ENCODE results near the gene JMJD6. TPM values are rescaled to one million over a fixed set of nuclear protein-coding genes. Genes with fewer than 3 reads are reported as not detected.
"Not testable (repeated sequence)": the region's sequence is repeated elsewhere in the genome, so short reads cannot be mapped to it uniquely, and the experiment has no call there.

The JMJD6 gene
- total RNA-seq, 3 donors from 2014 or later = 67.3 to 73.2 (median 68.7) TPM

DNA sequence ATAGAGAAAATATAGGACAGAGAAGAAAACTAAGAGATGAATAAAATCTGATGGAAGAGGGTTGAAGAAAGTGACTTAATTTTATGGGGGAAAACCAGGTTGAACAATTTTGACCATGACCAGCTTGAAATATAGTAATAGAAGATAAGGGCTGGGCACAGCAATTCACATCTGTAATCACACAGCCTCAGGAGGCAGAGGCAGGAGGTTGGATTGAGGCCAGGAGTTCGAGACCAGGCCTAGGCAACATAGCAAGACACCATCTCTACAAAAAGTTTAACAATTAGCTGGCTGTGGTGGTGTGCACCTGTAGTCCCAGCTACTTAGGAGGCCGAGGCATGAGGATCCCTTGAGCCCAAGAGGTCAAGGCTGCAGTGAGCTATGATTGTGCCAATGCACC, 24.3 kb downstream of the JMJD6 start:
- ATAC-seq (no peak), DNase-seq (no peak)
- Mint-ChIP-seq H3K36me3 (ENCODE audit: insufficient read depth) (no peaks in the 10 kb centered on the region), H3K9me3 (no peaks in the 10 kb centered on the region), H3K27me3 (ENCODE audit: low read depth) (peaks cover 3% of the 10 kb centered on the region), H3K4me3 (no peak overlapping the region), H3K4me1 (ENCODE audit: low read depth) (peaks cover 4% of the 10 kb centered on the region)

GRCh38 chr17:76701471-76701967, 24.9 kb downstream of the JMJD6 start:
- Mint-ChIP-seq H3K27me3 (ENCODE audit: low read depth) (peaks cover 3% of the 10 kb centered on the region), H3K9me3 (no peaks in the 10 kb centered on the region), H3K4me1 (ENCODE audit: low read depth) (peaks cover 4% of the 10 kb centered on the region), H3K36me3 (ENCODE audit: insufficient read depth) (no peaks in the 10 kb centered on the region), H3K4me3 (no peak overlapping the region)
- ATAC-seq = no peak
- no peak for DNase-seq

GRCh38 chr17:76700617-76701470, 25.6 kb downstream of the JMJD6 start:
- Mint-ChIP-seq H3K4me3 (no peak overlapping the region), H3K36me3 (ENCODE audit: insufficient read depth) (no peaks in the 10 kb centered on the region), H3K4me1 (ENCODE audit: low read depth) (peaks cover 4% of the 10 kb centered on the region), H3K9me3 (no peaks in the 10 kb centered on the region), H3K27me3 (ENCODE audit: low read depth) (peaks cover 3% of the 10 kb centered on the region)
- DNase-seq (no peak), ATAC-seq (peak; percentile 43 to 48)

GRCh38 chr17:76700270-76700616, 26.2 kb downstream of the JMJD6 start:
- H3K4me1 Mint-ChIP-seq (ENCODE audit: low read depth) = peaks cover 6% of the 10 kb centered on the region
- H3K27me3 Mint-ChIP-seq (ENCODE audit: low read depth) = peaks cover 3% of the 10 kb centered on the region
- H3K36me3 Mint-ChIP-seq (ENCODE audit: insufficient read depth) = no peaks in the 10 kb centered on the region
- ATAC-seq = no peak
- no peaks in the 10 kb centered on the region for H3K9me3 Mint-ChIP-seq
- DNase-seq = no peak
- no peak overlapping the region for H3K4me3 Mint-ChIP-seq

DNA sequence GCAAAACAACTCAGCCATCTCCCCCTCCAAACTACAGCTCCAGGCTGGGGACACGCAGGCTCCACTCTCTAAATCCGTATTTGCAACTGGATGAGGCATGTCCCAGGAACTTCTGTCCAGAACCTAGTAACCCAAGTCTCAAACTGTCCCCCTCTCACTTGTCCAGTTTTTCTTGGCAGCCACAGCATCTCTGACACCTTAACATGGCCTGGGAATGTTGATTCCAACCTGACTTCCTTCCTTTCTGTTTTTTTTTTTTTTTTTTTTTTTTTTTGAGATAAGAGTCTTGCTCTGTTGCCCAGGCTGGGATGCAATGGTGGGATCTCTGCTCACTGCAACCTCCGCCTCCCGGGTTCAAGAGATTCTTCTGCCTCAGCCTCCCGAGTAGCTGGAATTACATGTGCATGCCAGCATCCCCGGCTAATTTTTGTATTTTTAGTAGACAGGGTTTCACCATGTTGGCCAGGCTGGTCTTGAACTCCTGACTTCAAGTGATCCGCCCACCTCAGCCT, 27.9 kb downstream of the JMJD6 start:
- not testable (repeated sequence) for DNase-seq; H3K4me3 Mint-ChIP-seq; H3K27me3 Mint-ChIP-seq (ENCODE audit: low read depth); ATAC-seq; H3K4me1 Mint-ChIP-seq (ENCODE audit: low read depth); H3K36me3 Mint-ChIP-seq (ENCODE audit: insufficient read depth); H3K9me3 Mint-ChIP-seq

- Mint-ChIP-seq H3K36me3 (ENCODE audit: insufficient read depth) (no peaks in the 10 kb centered on the region), H3K4me1 (ENCODE audit: low read depth) (peaks cover 6% of the 10 kb centered on the region), H3K9me3 (no peaks in the 10 kb centered on the region), H3K27me3 (ENCODE audit: low read depth) (peaks cover 3% of the 10 kb centered on the region), H3K4me3 (no peak overlapping the region)
- DNase-seq (no peak), ATAC-seq (no peak)
Observed at GRCh38 chr17:76697702-76698465, 28.5 kb downstream of the JMJD6 start.

DNA sequence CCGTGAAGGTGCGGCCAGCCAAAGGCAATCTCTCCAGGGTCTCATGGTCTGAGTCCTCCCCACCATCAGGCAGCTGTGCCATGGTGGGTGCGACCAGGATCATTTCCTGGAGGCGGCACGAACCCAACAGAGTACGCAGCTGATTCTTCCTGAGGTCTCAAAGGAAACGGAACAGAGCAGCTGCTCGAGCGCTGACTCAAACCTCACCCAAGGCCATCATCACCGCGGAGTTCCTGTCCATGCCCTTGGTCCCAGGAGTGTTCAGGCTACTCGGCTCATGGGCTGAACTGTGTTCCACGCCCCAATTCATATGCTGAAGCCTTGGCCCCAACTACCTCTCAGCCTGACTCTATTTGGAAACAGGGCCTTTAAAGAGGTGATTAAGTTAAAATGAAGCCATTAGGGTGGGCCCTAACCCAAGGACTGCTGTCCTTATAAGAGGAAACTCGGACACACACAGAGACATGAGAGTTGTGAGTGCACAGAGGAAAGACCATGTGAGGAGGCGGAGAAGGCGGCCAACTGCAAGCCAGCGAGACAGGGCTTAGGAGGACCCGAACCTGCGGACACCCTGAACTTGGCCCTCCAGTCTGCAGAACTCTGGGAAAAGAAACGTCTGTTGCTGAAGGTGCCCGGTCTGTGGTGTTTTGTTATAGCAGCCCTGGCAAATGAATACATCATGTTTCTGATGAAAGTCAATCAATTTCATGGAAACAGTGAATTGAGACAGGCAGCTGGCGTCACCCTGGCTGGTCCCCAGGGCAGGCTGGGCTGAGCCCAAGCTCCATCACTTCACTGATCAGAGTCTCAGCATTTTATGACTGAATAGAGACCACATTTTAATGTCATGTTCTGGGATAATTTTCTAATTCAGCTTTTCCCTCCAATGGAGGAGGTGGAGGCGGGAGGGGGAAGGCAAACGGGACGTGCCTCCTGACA, 29.4 kb downstream of the JMJD6 start:
- no peak for ATAC-seq
- H3K4me3 Mint-ChIP-seq = no peak overlapping the region
- no peak for DNase-seq
- no peaks in the 10 kb centered on the region for H3K36me3 Mint-ChIP-seq (ENCODE audit: insufficient read depth)
- H3K27me3 Mint-ChIP-seq (ENCODE audit: low read depth) = peaks cover 3% of the 10 kb centered on the region
- H3K4me1 Mint-ChIP-seq (ENCODE audit: low read depth) = peaks cover 6% of the 10 kb centered on the region
- no peaks in the 10 kb centered on the region for H3K9me3 Mint-ChIP-seq

- Mint-ChIP-seq H3K9me3 (no peaks in the 10 kb centered on the region), H3K4me3 (no peak overlapping the region), H3K27me3 (ENCODE audit: low read depth) (peaks cover 3% of the 10 kb centered on the region), H3K4me1 (ENCODE audit: low read depth) (peaks cover 2% of the 10 kb centered on the region), H3K36me3 (ENCODE audit: insufficient read depth) (no peaks in the 10 kb centered on the region)
- DNase-seq (no peak), ATAC-seq (no peak)
Observed at GRCh38 chr17:76695059-76695831, 31.2 kb downstream of the JMJD6 start.

- Mint-ChIP-seq H3K4me3 (no peak overlapping the region), H3K9me3 (no peaks in the 10 kb centered on the region), H3K4me1 (ENCODE audit: low read depth) (peaks cover 2% of the 10 kb centered on the region), H3K36me3 (ENCODE audit: insufficient read depth) (no peaks in the 10 kb centered on the region), H3K27me3 (ENCODE audit: low read depth) (no peaks in the 10 kb centered on the region)
- ATAC-seq = no peak
- no peak for DNase-seq
Observed at GRCh38 chr17:76691379-76692191, 34.8 kb downstream of the JMJD6 start.

DNA sequence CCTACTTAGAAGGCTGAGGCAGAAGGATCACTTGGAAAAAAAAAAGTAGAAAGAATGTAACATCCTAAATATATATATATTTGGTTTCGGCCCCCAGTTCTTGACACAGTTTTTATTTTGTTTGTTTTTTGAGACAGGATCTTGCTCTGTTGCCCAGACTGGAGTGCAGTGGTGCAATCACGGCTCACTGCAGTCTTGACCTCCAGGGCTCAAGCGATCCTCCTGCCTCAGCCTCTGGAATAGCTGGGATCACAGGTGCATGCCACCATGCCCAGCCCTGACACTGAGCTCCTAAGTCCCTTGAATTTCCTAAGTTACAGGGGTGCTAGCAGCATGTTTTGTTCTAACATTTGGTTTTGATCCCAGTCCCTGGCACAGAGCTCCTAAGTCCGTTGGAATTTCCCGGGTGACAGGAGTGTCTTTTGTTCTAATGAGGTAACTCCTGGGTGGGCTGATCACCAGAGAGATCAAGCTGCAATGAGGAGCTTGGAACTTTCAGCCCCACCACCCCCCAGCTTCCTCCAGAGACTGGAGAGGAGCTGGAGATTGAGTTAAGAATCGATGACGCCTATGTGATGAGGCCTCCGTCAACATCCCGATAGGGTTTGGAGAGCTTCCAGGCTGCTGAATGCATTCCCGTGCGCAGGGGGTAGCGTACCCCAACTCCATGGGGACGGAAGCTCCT, 35.7 kb downstream of the JMJD6 start:
- Mint-ChIP-seq H3K4me1 (ENCODE audit: low read depth) (peaks cover 2% of the 10 kb centered on the region), H3K9me3 (no peaks in the 10 kb centered on the region), H3K36me3 (ENCODE audit: insufficient read depth) (no peaks in the 10 kb centered on the region), H3K27me3 (ENCODE audit: low read depth) (no peaks in the 10 kb centered on the region), H3K4me3 (no peak overlapping the region)
- DNase-seq (no peak), ATAC-seq (no peak)

DNA sequence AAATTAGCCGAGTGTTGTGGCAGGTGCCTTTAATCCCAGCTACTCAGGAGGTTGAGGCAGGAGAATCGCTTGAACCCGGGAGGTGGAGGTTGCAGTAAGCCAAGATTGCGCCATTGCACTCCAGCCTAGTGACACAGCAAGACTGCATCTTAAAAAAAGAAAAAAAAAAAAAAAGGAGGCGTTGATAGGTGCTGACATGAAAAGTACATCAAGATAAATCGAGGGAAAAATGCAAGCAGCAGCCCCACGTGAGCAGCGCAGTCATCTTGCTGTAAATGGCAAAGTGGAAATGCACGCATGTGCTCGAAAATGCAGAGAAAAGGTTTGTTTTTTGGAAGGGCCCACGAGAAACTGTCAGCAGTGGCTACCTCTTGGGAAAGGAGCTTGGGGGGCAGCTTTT, 36.5 kb downstream of the JMJD6 start:
- H3K4me1 Mint-ChIP-seq (ENCODE audit: low read depth) = no peaks in the 10 kb centered on the region
- H3K27me3 Mint-ChIP-seq (ENCODE audit: low read depth) = no peaks in the 10 kb centered on the region
- H3K9me3 Mint-ChIP-seq = no peaks in the 10 kb centered on the region
- ATAC-seq = no peak
- DNase-seq = no peak
- no peak overlapping the region for H3K4me3 Mint-ChIP-seq
- no peaks in the 10 kb centered on the region for H3K36me3 Mint-ChIP-seq (ENCODE audit: insufficient read depth)

GRCh38 chr17:76688165-76688622, 38.2 kb downstream of the JMJD6 start:
- H3K27me3 Mint-ChIP-seq (ENCODE audit: low read depth) = no peaks in the 10 kb centered on the region
- no peaks in the 10 kb centered on the region for H3K36me3 Mint-ChIP-seq (ENCODE audit: insufficient read depth)
- H3K4me1 Mint-ChIP-seq (ENCODE audit: low read depth) = no peaks in the 10 kb centered on the region
- ATAC-seq (no peak), DNase-seq (no peak)
- no peaks in the 10 kb centered on the region for H3K9me3 Mint-ChIP-seq
- peak overlapping the region; percentile 24 for H3K4me3 Mint-ChIP-seq
